Hepatocyte (in vitro differentiated cells): ENCODE data around the gene DOHH. TPM values are rescaled to one million over a fixed set of nuclear protein-coding genes. Genes with fewer than 3 reads are reported as not detected.

Experiments used
- DNase-seq: peaks from one replicate; pipeline ENCODE4 v3.0.0-alpha.2; 2016; ENCODE audit warnings: low spot score
- H2AFZ ChIP-seq: fragments of 200-600 bp; sonication (generic); 2 replicates; pipeline ENCODE4 v1.6.0; 2016; ENCODE audit warnings: antibody characterized with exemption, mild to moderate bottlenecking
- H3K27ac ChIP-seq: fragments of 200-600 bp; sonication (generic); 2 replicates; pipeline ENCODE4 v1.5.1; 2016; ENCODE audit warnings: mild to moderate bottlenecking
- H3K27me3 ChIP-seq: fragments of 200-600 bp; sonication (generic); 2 replicates; pipeline ENCODE4 v1.6.1; 2016
- H3K36me3 ChIP-seq: fragments of 200-600 bp; sonication (generic); replicated peaks from 2 replicates; pipeline ENCODE4 v1.5.1; 2016; ENCODE audit warnings: low read depth; ENCODE audit not compliant: insufficient read depth
- H3K4me1 ChIP-seq: fragments of 200-600 bp; sonication (generic); 2 replicates; pipeline ENCODE4 v1.5.1; 2016; ENCODE audit warnings: mild to moderate bottlenecking, moderate library complexity; ENCODE audit not compliant: insufficient read depth
- H3K4me2 ChIP-seq: fragments of 200-600 bp; sonication (generic); 2 replicates; pipeline ENCODE4 v1.6.0; 2016
- H3K4me3 ChIP-seq: fragments of 200-600 bp; sonication (generic); 2 replicates; pipeline ENCODE4 v1.5.1; 2016; ENCODE audit warnings: mild to moderate bottlenecking
- H3K79me2 ChIP-seq: fragments of 200-600 bp; sonication (generic); 2 replicates; pipeline ENCODE4 v1.6.0; 2017; ENCODE audit warnings: mild to moderate bottlenecking
- H3K9me2 ChIP-seq: fragments of 200-600 bp; sonication (generic); replicated peaks from 2 replicates; pipeline ENCODE4 v1.6.0; 2017; ENCODE audit warnings: mild to moderate bottlenecking; ENCODE audit not compliant: insufficient read depth
- H3K9me3 ChIP-seq: fragments of 200-600 bp; sonication (generic); 2 replicates; pipeline ENCODE4 v1.5.1; 2016; ENCODE audit warnings: low read depth, mild to moderate bottlenecking
- H4K20me1 ChIP-seq: fragments of 200-600 bp; sonication (generic); 2 replicates; pipeline ENCODE4 v1.6.0; 2016; ENCODE audit warnings: mild to moderate bottlenecking; ENCODE audit not compliant: insufficient read depth, poor library complexity, severe bottlenecking
- CTCF ChIP-seq: fragments of 200-600 bp; sonication (generic); IDR thresholded peaks from 2 replicates; pipeline ENCODE4 v1.5.1; 2016; ENCODE audit warnings: antibody characterized with exemption, mild to moderate bottlenecking; ENCODE audit not compliant: poor library complexity
- EZH2 ChIP-seq: fragments of 200-600 bp; sonication (generic); IDR thresholded peaks from 2 replicates; pipeline ENCODE4 v1.6.1; 2016; ENCODE audit warnings: antibody characterized with exemption, mild to moderate bottlenecking, borderline replicate concordance
- EZH2phosphoT487 ChIP-seq: fragments of 200-600 bp; sonication (generic); IDR thresholded peaks from one replicate; pipeline ENCODE4 v1.6.1; 2018; ENCODE audit warnings: antibody characterized with exemption, mild to moderate bottlenecking, low read depth, moderate library complexity; ENCODE audit not compliant: unreplicated experiment, severe bottlenecking
- WGBS: methylation state at CpG from one replicate; pipeline ENCODE4 v1.1.6; 2016; ENCODE audit warnings: low lambda C conversion rate; ENCODE audit errors: missing lambda C conversion rate; 5-methylcytosine and 5-hydroxymethylcytosine counted together
- polyA plus RNA-seq: library from polyadenylated mRNA; unstranded; fragments of >200 nt; fragmentation: Nextera tagmentation; extraction: Ambion mirVana; gene quantifications from 2 replicates; pipeline ENCODE4 v1.2.1, GENCODE V29; 2016
- total RNA-seq: library from RNA; depleted of rRNA; stranded (reverse); fragments of >200 nt; gene quantifications from 2 replicates; pipeline ENCODE4 v1.2.3, GENCODE V29; 2014

Gene DOHH
- total and polyA plus RNA-seq, 2 experiments from 2014 or later, result 14.9 to 17.6 TPM

DNA sequence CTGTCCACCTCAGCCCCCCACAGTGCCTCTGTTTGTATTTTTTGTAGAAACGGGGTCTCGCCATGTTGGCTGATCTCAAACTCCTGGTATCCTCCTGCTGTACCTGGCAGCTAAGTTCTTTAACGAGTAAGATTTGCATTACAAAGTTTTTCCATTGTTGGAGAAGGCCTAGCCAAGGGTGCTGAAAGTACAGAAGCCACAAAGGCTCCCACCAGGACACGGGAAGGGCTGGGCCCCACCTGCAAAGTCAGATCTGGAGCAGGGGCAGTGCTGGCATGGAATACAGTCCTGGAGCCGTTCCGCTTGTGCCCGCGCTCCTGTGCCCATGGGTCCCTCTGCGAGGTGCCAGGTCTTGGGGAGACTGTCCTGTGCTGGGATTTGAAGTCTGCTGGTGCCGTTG, 17.8 kb upstream of the DOHH start:
- Histone ChIP-seq H4K20me1 (peaks cover 100% of the 10 kb centered on the region), H3K9me3 (no peaks in the 10 kb centered on the region), H3K27me3 (no peaks in the 10 kb centered on the region), H3K27ac (no peak overlapping the region), H3K79me2 (peaks cover 98% of the 10 kb centered on the region), H3K4me1 (peaks cover 7% of the 10 kb centered on the region), H2AFZ (no peak overlapping the region), H3K4me2 (no peak overlapping the region), H3K36me3 (no peaks in the 10 kb centered on the region), H3K9me2 (no peaks in the 10 kb centered on the region), H3K4me3 (no peak overlapping the region)
- 80% methylated on average over 10 of the region's 10 CpGs for WGBS
- no peak for DNase-seq
- TF ChIP-seq EZH2 (no peak), CTCF (no peak), EZH2phosphoT487 (no peak)

- Histone ChIP-seq H3K9me3 (no peaks in the 10 kb centered on the region), H3K79me2 (peaks cover 100% of the 10 kb centered on the region), H3K27ac (no peak overlapping the region), H3K9me2 (no peaks in the 10 kb centered on the region), H3K4me3 (no peak overlapping the region), H2AFZ (no peak overlapping the region), H4K20me1 (peaks cover 100% of the 10 kb centered on the region), H3K4me2 (no peak overlapping the region), H3K4me1 (peaks cover 7% of the 10 kb centered on the region), H3K27me3 (no peaks in the 10 kb centered on the region), H3K36me3 (no peaks in the 10 kb centered on the region)
- TF ChIP-seq CTCF (no peak), EZH2phosphoT487 (no peak), EZH2 (no peak)
- DNase-seq, result no peak
- WGBS, result 84% methylated on average over 2 of the region's 2 CpGs
Measured at GRCh38 chr19:3517638-3518037, 17.2 kb upstream of the DOHH start.

GRCh38 chr19:3516675-3517207, 16.3 kb upstream of the DOHH start:
- Histone ChIP-seq H3K4me1 (peaks cover 7% of the 10 kb centered on the region), H4K20me1 (peaks cover 100% of the 10 kb centered on the region), H3K27me3 (no peaks in the 10 kb centered on the region), H3K79me2 (peaks cover 100% of the 10 kb centered on the region), H3K4me2 (no peak overlapping the region), H3K9me3 (no peaks in the 10 kb centered on the region), H3K36me3 (no peaks in the 10 kb centered on the region), H2AFZ (no peak overlapping the region), H3K27ac (no peak overlapping the region), H3K9me2 (no peaks in the 10 kb centered on the region), H3K4me3 (no peak overlapping the region)
- 87% methylated on average over 15 of the region's 15 CpGs for WGBS
- no peak for DNase-seq
- TF ChIP-seq EZH2 (no peak), CTCF (no peak), EZH2phosphoT487 (no peak)
